ENCODE results near the gene MASTL. TPM values are rescaled to one million over a fixed set of nuclear protein-coding genes. Genes with fewer than 3 reads are reported as not detected.

Gene MASTL
- total and polyA plus RNA-seq, 12 donors: 1.5 to 4.3 (median 2.0) TPM

- intact Hi-C loops (cut with DNase I): loop anchor here in 1 of 10 donors (10.0 kb wide), 1 partner anchor 83 kb away; no protein-coding TSS in a partner anchor
- H3K36me3 ChIP-seq: peaks cover 0 to 100% (median 83%) of the 10 kb centered on the region in 9 donors
These were observed 52.2 kb downstream of the MASTL start for GRCh38 chr10:27207350-27207749.

GRCh38 chr10:27223964-27224363 is 68.8 kb downstream of the MASTL start:
- WGBS, 2 donors: 77 to 79% methylated on average over 5 of the region's 5 CpGs
- Histone ChIP-seq H3K27ac (no peak overlapping the region), H3K27me3 (no peaks in the 10 kb centered on the region), H3K36me3 (peaks cover 0 to 84% (median 18%) of the 10 kb centered on the region in 9 donors), H3K9me3 (no peaks in the 10 kb centered on the region), H3K4me1 (peaks cover 0 to 5% (median 0%) of the 10 kb centered on the region in 9 donors), H3K4me3 (no peak overlapping the region)
- intact Hi-C loops (cut with DNase I): loop anchor here in 6 of 10 donors (2.0 to 10.0 kb wide), 4 partner anchors 61 to 141 kb away; no protein-coding TSS in a partner anchor
- TF ChIP-seq, protein P1, sequence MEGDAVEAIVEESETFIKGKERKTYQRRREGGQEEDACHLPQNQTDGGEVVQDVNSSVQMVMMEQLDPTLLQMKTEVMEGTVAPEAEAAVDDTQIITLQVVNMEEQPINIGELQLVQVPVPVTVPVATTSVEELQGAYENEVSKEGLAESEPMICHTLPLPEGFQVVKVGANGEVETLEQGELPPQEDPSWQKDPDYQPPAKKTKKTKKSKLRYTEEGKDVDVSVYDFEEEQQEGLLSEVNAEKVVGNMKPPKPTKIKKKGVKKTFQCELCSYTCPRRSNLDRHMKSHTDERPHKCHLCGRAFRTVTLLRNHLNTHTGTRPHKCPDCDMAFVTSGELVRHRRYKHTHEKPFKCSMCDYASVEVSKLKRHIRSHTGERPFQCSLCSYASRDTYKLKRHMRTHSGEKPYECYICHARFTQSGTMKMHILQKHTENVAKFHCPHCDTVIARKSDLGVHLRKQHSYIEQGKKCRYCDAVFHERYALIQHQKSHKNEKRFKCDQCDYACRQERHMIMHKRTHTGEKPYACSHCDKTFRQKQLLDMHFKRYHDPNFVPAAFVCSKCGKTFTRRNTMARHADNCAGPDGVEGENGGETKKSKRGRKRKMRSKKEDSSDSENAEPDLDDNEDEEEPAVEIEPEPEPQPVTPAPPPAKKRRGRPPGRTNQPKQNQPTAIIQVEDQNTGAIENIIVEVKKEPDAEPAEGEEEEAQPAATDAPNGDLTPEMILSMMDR (IDR thresholded peaks at IDR 0.05): peak; percentile 35 to 70 (median 59)
- DNase-seq (peak in 1 of 2 donors; percentile 39), ATAC-seq (no peak)

More at GRCh38 chr10:27207350-27207749, 52.2 kb downstream of the MASTL start:
- Histone ChIP-seq H3K27ac (no peak overlapping the region), H3K4me3 (no peak overlapping the region), H3K9me3 (no peaks in the 10 kb centered on the region), H3K4me1 (no peaks in the 10 kb centered on the region), H3K27me3 (no peaks in the 10 kb centered on the region)
- 94 to 96% methylated on average over 2 of the region's 2 CpGs for WGBS, 2 donors
- DNase-seq: no peak
- TF ChIP-seq, protein P1 (IDR thresholded peaks at IDR 0.05): no peak
- no peak for ATAC-seq

- WGBS, 2 donors: 90 to 98% methylated on average over 8 of the region's 8 CpGs
- H3K9me3 ChIP-seq: no peaks in the 10 kb centered on the region
- intact Hi-C loops (cut with DNase I): loop anchor here in 4 of 10 donors (10.0 kb wide), 2 partner anchors 130 to 140 kb away; no protein-coding TSS in a partner anchor
- H3K27ac ChIP-seq: peak overlapping the region in 1 of 10 donors; percentile 2
- no peaks in the 10 kb centered on the region for H3K4me1 ChIP-seq
- peaks cover 0 to 85% (median 21%) of the 10 kb centered on the region in 9 donors for H3K36me3 ChIP-seq
- TF ChIP-seq, protein P1 (IDR thresholded peaks at IDR 0.05): no peak
- no peak overlapping the region for H3K4me3 ChIP-seq
- H3K27me3 ChIP-seq: no peaks in the 10 kb centered on the region
- ATAC-seq: no peak
- no peak for DNase-seq
These were observed 69.9 kb downstream of the MASTL start for GRCh38 chr10:27225011-27225590.

DNA sequence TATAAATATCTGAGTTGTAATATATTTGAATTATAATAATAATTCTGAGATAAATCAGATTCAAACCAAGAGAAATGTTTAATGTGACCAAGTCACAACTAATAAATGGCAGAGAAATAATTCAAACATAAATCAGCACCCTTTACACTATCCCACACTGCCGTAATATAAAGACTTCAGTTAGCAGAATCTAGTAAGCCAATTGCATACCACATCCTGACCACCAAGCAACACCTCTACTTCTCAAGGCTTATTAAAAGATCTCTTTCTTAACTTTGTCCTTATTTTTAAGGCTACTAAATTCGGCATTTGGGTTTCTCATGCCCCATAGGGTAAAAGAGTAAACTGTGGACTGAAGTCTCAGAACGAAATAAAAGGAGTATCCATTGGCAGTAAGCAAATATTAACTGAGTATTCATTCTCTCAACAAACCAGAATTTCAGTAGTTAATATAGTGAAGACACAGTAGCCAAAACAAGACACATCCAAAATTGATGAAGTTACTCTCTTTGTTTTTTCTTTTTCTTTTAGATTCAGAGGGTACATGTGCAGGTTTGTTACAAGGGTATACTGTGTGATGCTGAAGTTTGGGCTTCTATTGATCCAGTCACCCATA is 70.6 kb downstream of the MASTL start:
- no peak overlapping the region for H3K4me3 ChIP-seq
- H3K27ac ChIP-seq: peak overlapping the region in 1 of 10 donors; percentile 13
- DNase-seq: no peak
- TF ChIP-seq, protein P1 (IDR thresholded peaks at IDR 0.05): no peak
- no peak for ATAC-seq
- H3K27me3 ChIP-seq: no peaks in the 10 kb centered on the region
- no peaks in the 10 kb centered on the region for H3K4me1 ChIP-seq
- intact Hi-C loops (cut with DNase I): loop anchor here in 4 of 10 donors (10.0 kb wide), 2 partner anchors 129 to 139 kb away; no protein-coding TSS in a partner anchor
- peaks cover 0 to 85% (median 21%) of the 10 kb centered on the region in 9 donors for H3K36me3 ChIP-seq
- H3K9me3 ChIP-seq: no peaks in the 10 kb centered on the region
- WGBS, 2 donors: 57 to 63% methylated on average over 3 of the region's 3 CpGs

Measured in heart right ventricle (tissue), 16 donors.